GM21381 (cell line): ENCODE data around the gene CA10.

ENCODE experiments used
- ATAC-seq: cut with Tn5 transposase; IDR thresholded peaks from one replicate; pipeline ENCODE4 v1.9.1; 2021; ENCODE audit warnings: mild to moderate bottlenecking, moderate library complexity; ENCODE audit not compliant: unreplicated experiment

CA10 gene

DNA sequence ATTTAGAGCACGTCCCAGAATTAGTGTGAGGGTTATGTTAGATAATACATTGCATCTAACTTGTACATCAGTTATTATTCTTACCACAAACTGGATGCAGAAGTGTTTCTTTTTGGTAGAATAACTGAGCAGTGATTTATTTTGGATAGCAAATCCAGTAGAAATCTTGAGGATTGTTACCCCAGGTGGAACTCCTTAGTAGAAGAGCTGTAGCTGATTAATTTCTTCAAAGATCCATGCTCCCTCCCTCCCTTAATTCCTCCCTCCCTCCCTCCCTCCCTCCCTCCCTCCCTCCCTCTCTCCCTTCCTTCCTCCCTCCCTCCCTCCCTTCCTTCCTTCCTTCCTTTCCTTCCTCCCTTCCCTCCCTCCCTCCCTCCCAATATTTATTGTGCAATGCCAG is 337.7 kb downstream of the CA10 start:
- no peak for ATAC-seq

DNA sequence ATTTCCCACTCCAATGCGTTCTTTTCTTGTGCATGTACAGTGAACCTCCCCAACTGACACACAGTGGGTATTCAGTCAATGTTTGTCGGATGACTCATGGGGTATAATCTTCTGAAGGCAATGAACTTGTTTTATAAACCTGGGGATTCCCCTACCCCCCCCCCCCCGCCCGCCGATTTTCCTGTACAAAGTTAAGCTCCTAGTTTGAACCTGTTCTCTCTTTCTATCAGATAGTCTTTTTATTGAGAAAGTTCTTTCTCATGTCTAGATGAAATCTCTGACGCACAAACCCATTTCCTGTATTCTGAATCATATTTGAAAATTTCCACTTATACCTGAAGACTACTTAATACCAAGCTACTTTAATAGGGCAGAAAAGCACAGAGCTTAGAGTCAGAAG is 338.3 kb downstream of the CA10 start:
- no peak for ATAC-seq

DNA sequence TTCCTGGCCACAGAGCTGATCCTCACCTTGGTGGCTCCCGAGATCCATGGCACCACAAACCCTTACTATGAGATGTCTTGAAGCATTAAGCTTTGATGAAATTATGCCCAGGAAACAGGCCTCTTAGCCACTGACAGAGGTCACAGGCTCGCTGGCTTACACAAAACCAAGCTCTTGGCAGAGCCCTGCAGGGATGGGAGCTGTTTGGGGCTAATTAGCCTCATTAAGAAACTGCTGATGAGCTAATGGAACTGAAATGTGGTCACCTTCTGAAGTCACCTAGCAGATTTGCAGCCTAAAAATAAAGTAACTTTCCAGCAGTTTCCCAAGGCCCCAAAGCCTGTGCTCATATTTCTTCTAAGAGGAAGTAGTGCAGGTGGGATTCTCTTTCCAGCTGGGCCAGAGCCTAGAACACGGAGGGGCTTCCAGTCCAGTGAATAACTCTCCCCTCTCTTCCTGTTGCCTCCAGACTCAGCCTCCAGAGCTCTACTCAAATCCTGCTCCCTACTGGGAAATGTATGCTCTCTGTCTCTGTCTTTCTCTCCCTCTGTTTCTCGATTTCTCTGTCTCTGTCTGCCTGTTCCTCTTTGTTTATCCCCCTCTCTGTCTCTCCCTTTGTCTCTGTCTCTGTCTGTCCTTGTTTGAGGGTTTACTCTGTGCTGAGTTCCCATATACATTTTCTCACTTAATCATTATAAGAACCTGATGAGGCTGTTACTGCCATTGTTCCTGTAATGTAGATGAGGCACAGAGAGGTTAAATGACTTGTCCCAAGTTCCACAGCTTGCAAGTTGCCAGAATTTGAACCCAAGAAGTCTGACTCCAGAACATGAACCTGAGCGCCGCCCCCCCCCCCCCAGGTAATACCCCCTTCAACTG is 338.9 kb downstream of the CA10 start:
- ATAC-seq: no peak

DNA sequence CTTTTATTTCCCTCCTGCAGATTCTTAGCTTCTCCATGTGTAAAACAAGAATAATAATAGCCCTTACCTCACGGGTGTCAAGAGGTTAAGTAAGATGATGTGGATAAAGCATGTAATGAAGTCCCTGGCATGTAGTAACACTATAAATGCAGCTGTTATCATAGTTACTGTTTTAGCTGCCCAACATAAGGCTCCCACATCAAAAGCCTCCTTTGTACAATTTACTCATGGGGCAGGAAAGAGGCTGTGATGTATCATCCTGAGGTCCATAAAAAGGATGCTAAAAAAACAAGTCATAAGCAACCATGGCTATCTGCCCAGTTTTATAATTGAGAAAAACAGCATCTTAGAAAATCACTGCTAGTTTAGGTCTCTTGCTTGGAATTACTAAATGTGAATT is 339.7 kb downstream of the CA10 start:
- no peak for ATAC-seq

DNA sequence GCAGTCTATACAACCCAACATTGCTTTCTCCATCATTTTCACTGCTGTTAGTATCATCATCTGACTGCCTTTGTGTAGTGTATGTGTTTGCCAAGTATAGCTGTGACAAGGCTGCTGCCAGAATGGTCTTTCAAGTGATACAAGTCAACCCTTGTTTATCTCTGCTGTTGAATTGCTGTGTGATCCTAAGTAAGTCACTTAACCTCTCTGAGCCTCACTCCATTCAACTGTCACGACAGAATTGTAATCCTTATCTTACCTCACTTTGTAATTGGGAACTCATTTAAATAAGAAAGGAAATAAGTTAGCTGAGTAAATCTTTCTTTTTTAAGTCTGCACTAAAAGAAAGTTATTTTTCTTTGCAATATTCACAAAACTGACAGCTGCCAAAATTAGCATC is 340.6 kb downstream of the CA10 start:
- no peak for ATAC-seq

DNA sequence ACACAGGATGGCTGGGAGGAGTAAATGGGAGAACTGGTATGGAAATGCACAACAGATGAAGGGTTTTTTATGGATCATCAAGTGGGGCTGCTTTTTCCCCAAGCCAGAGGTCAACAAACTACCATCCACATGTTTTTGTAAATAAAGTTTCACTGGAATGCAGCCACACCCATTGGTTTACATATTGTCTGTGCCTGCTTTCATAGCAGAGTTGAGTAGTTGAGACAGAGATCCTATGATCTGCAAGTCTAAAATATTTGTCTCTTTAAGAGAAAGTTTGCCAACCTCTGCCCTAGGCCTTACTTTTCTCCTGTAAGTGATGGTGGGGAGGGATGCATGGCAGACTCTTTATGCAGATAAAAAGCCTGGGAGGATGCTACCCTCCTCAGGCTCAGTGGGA is 341.4 kb downstream of the CA10 start:
- ATAC-seq: no peak

DNA sequence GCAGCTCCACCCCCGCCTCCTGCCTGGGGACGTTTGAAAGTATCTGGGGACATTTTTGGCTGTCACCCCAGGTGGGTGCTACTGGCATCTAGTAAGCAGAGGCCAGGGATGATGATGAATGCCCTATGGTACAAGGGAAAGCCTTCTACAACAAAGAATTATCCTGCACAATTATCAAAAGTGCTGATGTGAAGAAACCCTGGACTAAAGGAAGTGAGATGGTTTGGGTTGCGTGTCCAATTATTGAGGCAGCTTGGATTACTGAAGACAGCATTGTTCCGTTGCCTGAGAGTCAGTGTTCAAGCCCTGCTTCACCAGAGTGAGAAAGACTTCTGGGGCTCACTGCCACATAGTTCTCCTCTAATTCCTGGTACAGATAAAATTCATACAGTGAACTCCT is 343.4 kb downstream of the CA10 start:
- no peak for ATAC-seq

DNA sequence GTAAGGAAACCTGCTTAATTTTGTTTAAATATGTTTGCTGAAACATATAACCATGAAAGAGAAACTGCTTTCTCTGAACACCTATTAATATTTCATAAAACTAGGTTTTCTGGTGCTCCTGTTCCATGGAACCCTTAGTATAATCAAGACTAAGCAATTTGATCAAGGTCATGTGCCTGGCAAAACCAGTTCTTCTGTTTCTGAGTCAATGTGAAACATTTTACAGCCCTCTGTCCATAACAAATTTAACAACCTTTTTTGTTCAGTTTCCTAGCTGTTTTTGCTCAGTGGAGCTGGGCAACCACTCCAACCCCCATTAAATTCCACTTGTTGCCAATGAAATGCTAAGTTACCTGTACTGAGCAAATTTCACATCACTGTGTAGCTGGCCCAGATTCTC is 344.0 kb downstream of the CA10 start:
- ATAC-seq: no peak

DNA sequence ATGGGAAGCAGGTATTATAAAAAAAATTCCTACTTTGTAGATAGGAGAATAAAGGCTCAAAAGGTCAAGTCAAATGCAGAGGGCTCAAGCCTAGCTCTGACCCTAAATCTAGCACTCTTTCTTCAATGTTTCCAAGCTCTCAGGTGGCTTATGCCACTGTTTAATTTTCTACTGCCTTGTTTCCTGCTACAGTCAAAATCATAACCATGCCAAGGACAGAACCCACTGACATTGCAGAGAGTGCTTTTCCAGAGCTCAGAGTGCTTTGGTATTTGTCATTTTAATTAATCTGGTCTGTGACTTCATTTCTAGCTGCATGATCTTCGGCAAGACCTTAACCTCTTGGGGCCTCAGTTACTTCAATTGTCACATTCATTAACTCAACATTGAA is 344.7 kb downstream of the CA10 start:
- no peak for ATAC-seq

DNA sequence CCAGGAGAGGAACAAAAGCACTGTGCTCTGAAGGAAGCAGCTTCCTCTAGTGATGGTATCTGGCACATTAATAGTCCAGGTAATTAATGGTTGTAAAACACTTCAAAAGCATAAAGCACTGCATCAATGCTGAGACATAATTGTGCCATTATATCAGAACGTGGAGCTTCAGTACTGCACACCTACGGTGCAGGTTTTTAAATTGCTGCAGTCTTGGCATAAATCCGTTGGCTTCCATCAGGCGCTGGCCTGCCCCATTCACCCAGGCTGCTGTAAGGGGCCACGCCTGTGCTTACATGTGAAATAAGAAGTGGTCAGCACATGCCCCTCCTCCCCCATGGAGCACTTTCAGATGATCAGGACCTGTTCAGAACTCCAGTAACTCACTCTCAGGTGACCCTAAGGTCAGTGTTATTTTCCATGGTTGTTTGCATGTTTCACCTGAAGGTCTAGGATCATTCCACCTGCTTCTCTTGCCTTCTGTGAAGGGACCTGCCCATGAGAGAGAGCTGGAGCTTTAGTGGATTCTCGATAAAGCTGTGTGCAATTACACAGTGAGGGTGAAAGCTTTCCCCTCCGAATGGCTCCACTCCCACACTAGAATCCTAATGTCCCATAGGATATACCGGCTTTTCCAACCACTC is 345.3 kb downstream of the CA10 start:
- ATAC-seq: no peak

DNA sequence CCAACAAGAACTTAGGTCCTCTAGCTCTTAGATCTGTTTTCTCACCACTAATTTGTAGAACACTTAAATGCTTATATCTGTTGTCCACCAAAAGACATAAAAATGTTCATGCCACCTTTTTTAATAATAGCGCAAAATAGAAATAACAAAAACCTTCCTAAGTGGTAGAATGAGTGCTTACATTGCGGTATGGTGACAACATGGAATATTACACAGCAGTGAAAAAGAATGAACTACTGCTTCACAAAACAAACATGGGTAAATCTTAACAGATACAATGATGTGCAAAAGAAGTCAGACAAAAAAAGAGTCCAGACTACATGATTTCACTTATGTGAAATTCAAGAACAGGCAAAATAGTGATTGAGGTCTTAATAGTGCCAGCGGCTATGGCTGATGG is 351.1 kb downstream of the CA10 start:
- ATAC-seq: no peak

DNA sequence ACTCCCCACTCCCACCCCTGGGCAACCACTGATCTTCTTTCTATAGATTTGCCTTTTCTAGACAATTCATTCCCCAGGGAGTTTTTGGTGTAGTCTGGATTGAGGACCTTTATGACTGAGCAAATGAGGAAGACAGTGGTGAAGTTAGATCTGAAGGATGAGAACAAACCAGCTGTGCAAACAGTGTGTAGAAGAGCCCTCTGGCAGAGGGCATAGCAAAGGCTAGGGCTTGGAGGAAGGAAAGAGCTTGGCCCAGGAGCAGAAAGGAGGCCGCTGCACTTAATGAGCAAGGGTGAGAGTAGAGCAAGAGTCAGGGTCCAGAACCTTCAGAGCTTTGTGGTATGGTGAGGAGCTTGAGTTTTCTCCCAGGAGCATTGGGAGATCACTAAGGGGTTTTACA is 352.7 kb downstream of the CA10 start:
- no peak for ATAC-seq

DNA sequence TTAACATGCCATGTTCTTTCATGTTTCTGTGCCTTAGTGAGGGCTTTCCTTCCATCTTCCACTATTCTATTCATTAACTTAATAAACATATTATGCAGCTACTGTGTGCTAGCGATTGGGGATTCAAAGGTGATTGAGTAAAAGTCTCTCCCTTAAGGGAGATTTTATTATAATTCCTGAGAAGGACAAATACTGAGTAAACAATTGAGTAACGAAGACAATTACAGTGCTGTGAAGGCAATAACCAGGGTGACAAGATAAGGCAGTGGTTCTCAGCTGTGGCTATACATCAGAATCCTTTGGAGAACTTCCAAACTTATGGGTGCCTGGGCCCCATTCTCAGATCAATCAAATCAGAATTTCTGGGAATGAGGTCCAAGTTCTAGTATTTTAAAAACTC is 353.3 kb downstream of the CA10 start:
- ATAC-seq: no peak

DNA sequence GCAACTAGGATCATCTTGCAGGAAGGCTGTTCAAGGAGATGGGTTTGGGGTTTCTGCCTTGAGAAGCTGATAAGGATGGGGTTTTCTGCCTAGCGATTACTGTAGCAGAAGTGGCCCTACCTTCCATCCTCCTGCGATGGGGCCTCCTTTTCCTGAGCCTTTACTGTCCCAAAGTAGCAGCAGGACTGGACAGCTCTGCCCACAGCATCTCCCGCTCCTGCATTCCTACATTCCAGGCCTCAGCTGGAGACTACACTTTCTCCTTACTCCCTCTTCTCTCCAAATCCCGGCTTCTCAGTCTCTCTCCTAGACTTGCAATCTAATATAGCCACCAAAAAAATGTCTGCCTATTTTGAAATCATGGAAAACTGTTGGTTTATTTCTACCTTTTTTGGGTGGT is 355.4 kb downstream of the CA10 start:
- no peak for ATAC-seq

DNA sequence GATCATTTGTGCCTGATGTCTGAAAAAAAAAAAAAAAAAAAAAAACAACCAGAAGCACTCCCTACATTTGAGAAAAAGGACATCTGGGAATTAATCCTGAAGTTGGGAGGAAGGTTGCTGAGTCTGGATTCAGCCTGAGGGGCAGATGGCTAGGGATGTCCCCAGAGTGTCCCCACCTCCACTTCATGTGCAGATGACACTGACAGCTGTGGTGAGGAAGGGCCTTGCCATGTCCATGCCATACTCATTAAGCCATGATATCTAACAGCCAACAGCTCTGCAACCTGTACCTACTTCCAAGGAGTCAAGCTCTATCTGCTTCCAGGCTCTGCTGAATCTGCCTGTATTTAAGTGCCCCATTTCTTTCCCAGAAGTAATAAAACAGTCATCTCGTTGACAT is 356.0 kb downstream of the CA10 start:
- ATAC-seq: no peak

DNA sequence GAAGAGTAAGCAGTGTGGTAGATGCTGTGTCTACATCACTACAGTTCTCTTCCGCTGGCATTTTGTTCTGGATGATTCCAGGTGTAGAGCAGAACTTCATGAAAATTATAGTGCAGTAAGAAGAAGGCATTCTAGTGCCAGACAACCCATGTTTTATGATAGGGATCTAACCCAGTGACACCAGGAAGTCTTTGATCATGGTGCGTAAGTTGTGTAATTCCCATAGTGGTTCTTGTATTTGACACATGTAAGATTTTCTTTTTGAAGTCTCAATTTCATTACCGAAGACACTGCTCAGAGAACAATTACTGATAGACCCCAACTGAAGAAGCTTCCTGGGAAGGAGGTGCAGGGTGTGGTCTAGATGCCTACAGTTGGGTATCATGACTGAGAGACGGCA is 356.9 kb downstream of the CA10 start:
- no peak for ATAC-seq

DNA sequence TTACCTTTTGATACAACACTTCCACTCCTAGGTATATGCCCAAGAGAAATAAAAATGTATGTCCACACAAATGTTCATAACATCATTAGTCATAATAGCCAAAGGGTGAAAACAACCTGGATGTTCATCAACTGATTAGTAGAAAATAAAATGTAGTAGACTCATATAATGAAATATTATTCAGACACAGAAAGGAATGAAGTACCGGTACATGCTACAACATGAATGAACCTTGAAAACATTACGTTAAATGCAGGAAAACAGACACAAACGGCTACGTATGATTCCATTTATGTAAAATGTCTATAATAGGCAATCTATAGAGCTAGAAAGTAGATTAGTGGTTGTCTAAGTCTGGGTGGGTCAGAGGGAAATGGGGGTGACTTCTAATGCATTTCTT is 358.5 kb downstream of the CA10 start:
- no peak for ATAC-seq

DNA sequence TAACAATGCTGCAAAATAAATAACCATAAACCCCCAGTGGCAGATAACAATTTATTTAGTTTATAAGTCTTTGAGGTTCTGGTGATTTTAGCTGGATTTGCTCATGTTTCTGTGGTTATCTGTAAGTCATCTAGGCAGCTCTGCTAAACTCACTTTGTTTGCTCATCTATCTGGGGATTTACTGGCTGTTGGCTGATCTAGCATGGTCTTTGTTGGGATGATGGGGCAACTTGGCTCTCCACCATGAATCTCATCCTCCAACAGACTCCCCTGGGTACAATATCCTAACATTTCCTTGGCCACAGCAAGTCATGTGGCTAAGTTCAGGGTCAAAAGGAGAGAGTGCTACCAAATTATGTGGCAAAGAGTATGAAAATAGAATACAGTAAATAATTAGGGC is 359.3 kb downstream of the CA10 start:
- no peak for ATAC-seq

DNA sequence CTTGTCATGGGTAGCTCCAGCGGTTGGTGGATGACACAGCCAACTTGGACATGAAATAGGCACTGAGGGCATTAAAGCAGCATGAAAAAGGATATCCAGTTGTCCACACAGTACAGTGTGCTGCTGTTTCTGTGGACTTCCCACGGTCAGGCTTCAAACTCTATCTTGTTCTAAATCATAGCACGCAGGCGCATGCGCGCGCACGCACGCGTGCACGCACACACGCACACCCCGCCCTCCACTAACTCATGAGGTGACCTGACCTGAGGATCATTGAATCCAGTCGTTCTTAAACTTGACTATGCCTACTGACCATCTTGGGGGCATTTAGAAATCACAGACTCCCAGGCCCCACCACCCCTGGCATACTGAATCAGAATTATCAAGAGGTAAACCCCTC is 361.4 kb downstream of the CA10 start:
- no peak for ATAC-seq

DNA sequence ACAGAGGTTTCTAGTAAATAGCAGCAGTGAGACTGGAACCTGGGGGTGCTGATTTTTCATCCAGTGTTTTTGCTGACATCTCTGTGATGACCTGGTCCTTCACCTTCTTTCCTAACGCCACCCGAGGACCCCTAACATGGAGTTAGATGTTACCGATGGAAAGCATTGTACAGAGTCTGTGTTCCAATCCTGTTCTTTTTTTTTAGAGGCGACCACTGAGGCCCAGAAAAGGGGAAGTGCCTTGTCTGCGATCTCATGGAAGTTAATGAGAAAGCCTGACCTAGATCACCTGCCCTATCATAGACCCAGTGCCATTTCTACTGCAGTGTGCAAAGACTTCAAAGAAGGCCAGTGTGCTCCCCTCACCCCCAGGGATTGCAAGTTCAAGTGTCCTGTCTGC is 362.5 kb downstream of the CA10 start:
- no peak for ATAC-seq

DNA sequence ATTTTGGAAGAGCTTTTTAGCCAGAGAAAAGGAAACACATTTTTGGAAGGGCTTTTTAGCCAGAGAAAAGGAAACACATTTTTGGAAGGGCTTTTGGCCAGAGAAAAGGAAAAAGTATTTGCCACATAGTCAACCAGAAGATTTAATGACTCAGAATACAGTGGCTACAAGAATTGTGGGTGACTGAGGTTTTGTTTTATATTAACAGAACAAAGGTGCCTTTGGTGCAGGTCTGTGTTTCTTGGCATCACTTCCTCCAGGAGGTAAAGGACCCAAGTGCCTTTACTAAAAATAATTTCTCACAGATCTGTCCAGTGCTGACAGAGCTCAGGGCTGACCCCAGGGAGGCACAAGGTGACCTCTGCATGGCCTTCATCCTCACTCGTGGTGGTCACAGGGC is 363.1 kb downstream of the CA10 start:
- ATAC-seq: no peak

DNA sequence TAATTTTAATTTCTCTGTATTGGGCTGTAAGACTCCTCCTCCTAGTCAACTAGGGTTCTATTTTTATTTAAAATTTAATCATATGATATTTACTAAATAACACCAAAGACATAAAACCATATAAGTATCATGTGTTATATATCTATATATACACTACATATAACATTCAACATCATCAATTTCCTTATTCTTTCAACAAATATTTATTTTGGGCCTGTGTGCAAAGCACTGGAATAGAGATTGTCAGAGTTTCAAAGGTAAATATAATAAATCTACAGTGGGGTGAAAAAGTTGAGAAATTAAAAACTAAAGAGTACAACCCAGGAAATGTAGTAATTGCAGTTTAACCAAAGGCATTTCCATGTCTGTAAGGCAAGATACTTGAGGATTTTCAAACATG is 364.0 kb downstream of the CA10 start:
- no peak for ATAC-seq

DNA sequence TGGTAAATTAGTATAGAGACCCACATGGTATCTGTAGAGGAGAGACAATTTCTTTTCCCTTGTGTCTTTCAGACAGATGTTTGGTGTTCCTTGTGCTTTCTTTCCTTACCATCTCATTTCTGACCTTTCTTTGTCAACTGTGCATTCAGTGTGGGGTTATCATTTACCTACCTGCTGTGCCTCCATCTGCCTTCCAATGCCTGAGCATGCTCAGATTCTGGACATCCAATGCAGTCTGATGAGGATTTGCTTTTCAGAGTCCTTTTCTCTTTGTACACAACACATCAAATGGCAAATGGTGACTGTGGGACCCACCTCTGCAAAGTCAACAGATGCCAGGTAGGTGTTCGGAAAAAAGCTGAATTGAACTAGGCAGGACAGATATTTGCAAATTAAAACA is 364.8 kb downstream of the CA10 start:
- no peak for ATAC-seq
